Limb (tissue), 2 donors: ENCODE measurements around the gene RCAN1.

Experiments
- DNase-seq, 2 donors: peaks; one replicate each; pipeline ENCODE4 v3.0.0-alpha.2; 2016; ENCODE audit errors: extremely low spot score in 2 of 2

RCAN1 gene

GRCh38 chr21:34599534-34600101, 15.3 kb downstream of the RCAN1 start:
- DNase-seq, result no peak

GRCh38 chr21:34598931-34599400, 15.9 kb downstream of the RCAN1 start:
- no peak for DNase-seq

DNA sequence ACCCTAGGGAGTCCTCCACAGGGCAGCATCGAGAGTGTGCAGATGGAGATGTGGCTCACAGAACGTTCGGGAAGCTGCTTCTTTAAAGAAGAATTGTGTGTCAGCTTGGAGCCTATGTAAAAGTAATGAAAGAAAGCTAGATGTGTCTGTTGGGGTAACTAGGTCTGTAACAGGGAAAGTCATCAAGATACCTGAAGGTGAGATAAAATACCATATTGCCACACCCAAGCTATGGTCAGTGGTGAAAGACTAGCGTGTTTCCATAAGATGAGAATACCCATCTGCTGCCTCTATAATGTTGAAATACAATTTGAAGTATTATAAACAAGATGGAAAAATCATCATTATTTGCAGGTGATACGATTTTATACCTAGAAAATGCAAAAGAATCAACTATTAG, 17.5 kb downstream of the RCAN1 start:
- no peak for DNase-seq

DNA sequence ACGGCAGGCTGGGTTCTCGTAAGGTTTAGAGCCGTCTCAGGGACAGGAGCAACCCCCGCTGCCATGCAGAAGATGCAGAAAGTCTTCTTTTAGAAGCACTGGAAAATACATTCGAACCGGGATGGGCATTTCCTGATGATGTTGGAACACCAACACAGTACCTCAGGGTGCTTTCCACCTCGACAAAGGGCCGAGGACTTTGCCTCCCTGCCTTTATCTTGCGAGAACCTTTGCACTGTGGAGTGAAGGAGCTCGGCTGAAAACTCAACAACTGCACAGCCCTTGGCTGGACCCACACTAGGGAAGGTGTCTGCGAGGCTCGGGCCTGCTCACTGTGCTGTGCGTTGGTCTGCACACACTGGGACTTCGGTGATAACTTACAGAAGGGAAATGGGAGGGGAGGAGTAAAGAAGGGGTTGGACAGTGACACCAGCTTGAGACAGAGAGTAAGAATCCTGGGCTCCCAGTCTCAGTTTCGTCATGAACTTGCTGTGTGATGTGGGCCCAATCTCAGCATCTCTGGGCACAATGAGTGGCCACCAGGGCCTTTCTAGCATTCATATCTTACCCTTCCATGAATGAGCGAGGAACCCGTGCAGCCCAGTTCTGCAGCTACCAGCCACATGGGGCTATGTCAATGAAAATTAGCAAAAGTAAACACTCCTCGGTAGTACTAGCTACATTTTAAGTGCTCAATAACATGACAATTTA, 18.2 kb downstream of the RCAN1 start:
- DNase-seq, result no peak

GRCh38 chr21:34595457-34595856, 19.5 kb downstream of the RCAN1 start:
- no peak for DNase-seq

- no peak for DNase-seq
Measured at GRCh38 chr21:34594566-34595234, 20.2 kb downstream of the RCAN1 start.

GRCh38 chr21:34593954-34594531, 20.9 kb downstream of the RCAN1 start:
- DNase-seq, result no peak

GRCh38 chr21:34593423-34593822, 21.5 kb downstream of the RCAN1 start:
- DNase-seq, result no peak

GRCh38 chr21:34592120-34592955, 22.6 kb downstream of the RCAN1 start:
- DNase-seq, result peak in 1 of 2 donors; percentile 32

- no peak for DNase-seq
Measured at GRCh38 chr21:34590520-34590919, 24.4 kb downstream of the RCAN1 start.

DNA sequence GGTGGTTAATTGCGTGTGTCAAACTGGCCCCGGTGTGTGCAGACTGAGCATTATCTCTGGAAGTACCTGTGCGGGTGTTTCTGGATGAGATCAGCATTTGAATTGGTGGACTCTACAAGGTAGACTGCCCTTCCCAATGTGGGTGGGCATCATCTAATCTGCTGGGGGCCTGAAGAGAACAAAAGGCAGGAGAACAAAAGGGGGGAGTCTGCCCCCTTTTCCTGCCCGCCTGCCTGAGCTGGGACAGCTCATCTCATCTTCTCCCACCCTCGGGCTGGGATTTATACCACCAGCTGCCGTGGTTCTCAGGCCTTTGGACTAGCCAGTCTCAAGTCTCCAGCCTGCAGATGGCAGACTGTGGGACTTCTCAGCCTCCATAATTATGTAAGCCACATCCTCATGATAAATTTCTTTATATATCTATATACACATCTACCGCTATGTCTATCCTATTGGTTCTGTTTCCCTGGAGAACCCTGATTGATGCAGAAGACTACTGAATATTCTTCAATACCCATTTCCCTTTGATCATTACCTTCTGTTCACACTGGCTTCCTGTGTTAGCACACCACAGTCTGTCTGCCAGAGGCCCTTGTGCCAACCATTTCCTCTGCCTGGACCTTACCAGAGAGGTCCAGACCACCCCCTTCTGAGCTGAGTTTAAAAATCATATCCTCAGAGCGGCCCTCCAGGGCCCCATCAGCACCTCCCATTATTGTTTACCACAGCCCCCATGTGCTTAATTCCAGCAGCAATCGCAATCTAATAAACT, 25.2 kb downstream of the RCAN1 start:
- no peak for DNase-seq

- DNase-seq, result no peak
Measured at GRCh38 chr21:34583926-34584563, 30.9 kb downstream of the RCAN1 start.

GRCh38 chr21:34582506-34583150, 32.3 kb downstream of the RCAN1 start:
- DNase-seq, result no peak

DNA sequence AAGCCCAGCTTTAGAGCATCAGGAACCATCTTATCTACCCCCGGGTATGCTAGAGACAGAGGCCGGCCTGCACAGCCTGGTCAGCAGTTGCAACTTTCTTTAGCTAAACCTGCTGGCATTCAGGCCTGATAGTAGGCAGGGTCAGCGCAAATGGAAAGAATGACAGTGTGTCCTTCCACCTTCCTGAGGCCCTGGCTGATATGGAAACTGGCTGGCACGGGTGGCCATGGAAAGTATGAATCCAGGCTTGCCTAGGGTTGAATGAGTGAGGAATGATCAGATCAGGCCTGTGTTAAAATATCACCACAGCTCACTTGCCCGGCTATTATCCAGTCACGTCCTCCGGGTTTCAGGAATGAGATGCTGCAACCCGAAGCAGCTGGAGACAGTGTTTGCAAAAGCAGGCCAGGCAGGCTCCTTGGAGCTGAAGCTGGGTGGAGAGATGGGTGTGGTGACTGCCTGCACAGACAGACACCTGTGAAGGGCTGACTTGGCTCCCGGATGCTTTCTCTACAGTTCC, 34.7 kb downstream of the RCAN1 start:
- DNase-seq, result no peak

DNA sequence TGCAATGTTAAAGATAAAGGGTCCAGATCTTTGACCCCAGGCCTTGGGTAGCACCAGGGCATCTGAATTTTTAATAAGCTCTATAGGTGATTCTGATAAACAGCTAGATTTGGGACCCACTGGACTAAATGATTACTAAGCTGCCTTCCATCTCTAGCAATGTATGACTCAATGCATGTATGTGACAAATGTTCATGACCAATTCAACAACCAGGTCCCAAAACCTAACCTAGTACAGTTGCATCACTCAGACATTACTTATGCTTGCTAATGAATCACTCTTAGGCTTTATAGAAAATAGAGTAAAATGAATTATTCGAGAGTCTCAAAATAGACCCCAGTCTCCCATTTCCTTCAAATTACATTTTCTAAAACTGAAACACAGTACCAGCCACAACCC, 35.5 kb downstream of the RCAN1 start:
- DNase-seq, result no peak

GRCh38 chr21:34576041-34576511, 38.8 kb downstream of the RCAN1 start:
- no peak for DNase-seq

DNA sequence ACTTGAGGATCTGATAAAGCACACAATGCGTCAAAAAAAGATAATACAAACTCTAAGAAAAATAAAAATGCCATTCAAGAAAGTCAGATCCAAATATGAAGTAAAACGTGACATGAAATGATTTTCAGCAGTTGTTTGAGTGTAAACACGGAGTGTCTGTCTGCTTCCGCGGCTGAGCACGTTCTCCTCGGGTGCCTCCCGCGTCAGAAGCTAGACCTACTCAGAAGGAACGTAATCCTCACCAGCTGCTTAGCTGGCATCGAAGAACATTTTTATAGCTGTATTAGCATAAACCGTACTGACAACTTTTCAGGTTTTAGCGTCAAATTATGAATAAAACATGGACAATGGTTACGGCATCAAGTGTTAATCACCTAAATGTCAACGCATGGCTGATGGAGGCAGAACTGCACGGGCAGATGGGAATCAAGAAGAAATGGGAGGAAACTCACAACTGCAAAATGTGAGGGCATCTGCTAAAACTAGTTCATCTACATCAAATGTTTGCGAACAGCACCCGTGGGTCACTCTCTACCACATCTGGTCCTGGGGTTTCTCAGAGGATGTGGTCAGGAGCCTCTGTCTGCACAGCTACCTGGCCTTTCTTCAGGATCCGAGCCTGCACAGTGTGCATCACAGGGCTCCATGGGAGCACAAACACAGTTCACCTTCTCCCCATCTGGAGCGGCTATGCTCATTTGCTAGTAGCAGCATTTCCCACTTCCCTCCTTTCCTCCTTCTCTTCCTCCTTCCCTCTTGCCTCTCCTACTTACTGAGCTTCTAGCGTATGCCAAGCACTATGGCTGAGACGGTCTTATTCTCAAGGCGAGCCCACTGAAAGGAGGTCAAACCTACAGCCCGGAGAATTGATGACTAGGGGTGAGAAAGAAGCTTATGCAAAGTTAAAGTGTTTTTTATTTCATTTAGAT, 40.0 kb downstream of the RCAN1 start:
- no peak for DNase-seq

GRCh38 chr21:34571994-34572393, 42.9 kb downstream of the RCAN1 start:
- no peak for DNase-seq
